HL-60/S4 treated with retinoic acid at 250 ng/mL for 4 days and 3 days (cell line): ENCODE results near the gene HSPBP1.

Experiments
- in situ Hi-C: fragments of 300-500 bp; cut with MboI; formaldehyde crosslinking; loops from 2 replicates; pipeline ENCODE4 v1.7.0; 2022; ENCODE audit warnings: low sequenced_read_pairs

HSPBP1 gene

GRCh38 chr19:55276720-55277430 lies 3.0 kb downstream of the HSPBP1 start:
- in situ Hi-C loops = no loop called here

- in situ Hi-C loops = no loop called here
These were observed 3.8 kb downstream of the HSPBP1 start for GRCh38 chr19:55275851-55276719.

GRCh38 chr19:55273978-55274707 lies 5.8 kb downstream of the HSPBP1 start:
- in situ Hi-C loops = no loop called here

- in situ Hi-C loops = no loop called here
These were observed 7.8 kb downstream of the HSPBP1 start for GRCh38 chr19:55272142-55272541.

GRCh38 chr19:55270172-55270942 lies 9.6 kb downstream of the HSPBP1 start:
- in situ Hi-C loops = no loop called here

- in situ Hi-C loops = no loop called here
These were observed 10.6 kb downstream of the HSPBP1 start for GRCh38 chr19:55269299-55269698.

GRCh38 chr19:55266840-55267239 lies 13.1 kb downstream of the HSPBP1 start:
- in situ Hi-C loops = no loop called here

GRCh38 chr19:55266404-55266803 lies 13.5 kb downstream of the HSPBP1 start:
- in situ Hi-C loops = no loop called here

GRCh38 chr19:55265723-55266386 lies 14.1 kb downstream of the HSPBP1 start:
- in situ Hi-C loops = no loop called here

- in situ Hi-C loops = no loop called here
These were observed 14.7 kb downstream of the HSPBP1 start for GRCh38 chr19:55265173-55265572.

GRCh38 chr19:55264531-55264930 lies 15.4 kb downstream of the HSPBP1 start:
- in situ Hi-C loops = no loop called here

GRCh38 chr19:55262359-55262758 lies 17.6 kb downstream of the HSPBP1 start:
- in situ Hi-C loops = no loop called here

- in situ Hi-C loops = no loop called here
These were observed 18.2 kb downstream of the HSPBP1 start for GRCh38 chr19:55261671-55262126.

- in situ Hi-C loops = no loop called here
These were observed 20.2 kb downstream of the HSPBP1 start for GRCh38 chr19:55259540-55260210.

GRCh38 chr19:55258828-55259539 lies 20.9 kb downstream of the HSPBP1 start, which contains the start of gene PPP6R1:
TSS of gene PPP6R1 (minus strand) at chr19:55259017. CDS start at chr19:55247103, 11,914 bp downstream.
- in situ Hi-C loops = no loop called here

- in situ Hi-C loops = no loop called here
These were observed 21.5 kb downstream of the HSPBP1 start for GRCh38 chr19:55258476-55258827.

GRCh38 chr19:55257461-55258420 lies 22.2 kb downstream of the HSPBP1 start:
- in situ Hi-C loops = no loop called here
